ENCODE data around the gene TMEM17. TPM values are rescaled to one million over a fixed set of nuclear protein-coding genes. Genes with fewer than 3 reads are reported as not detected.

Gene TMEM17
- total RNA-seq, 1 donor from 2014 or later = 1.7 TPM

- Mint-ChIP-seq H3K4me3 (ENCODE audit: unreplicated experiment) (no peak overlapping the region), H3K27ac (ENCODE audit: unreplicated experiment) (no peak overlapping the region), H3K9me3 (ENCODE audit: unreplicated experiment) (no peaks in the 10 kb centered on the region), H3K36me3 (ENCODE audit: low read depth, unreplicated experiment) (no peaks in the 10 kb centered on the region), H3K4me1 (ENCODE audit: unreplicated experiment) (no peaks in the 10 kb centered on the region), H3K27me3 (ENCODE audit: unreplicated experiment) (peaks cover 2% of the 10 kb centered on the region)
- DNase-seq (ENCODE audit: low spot score) = no peak
- TF ChIP-seq CTCF (IDR thresholded peaks at IDR 0.05; ENCODE audit: unreplicated experiment) = no peak
Measured at GRCh38 chr2:62453955-62454354, 52.0 kb downstream of the TMEM17 start.

GRCh38 chr2:62452701-62453454 is 53.1 kb downstream of the TMEM17 start:
- no peak overlapping the region for H3K27ac Mint-ChIP-seq (ENCODE audit: unreplicated experiment)
- DNase-seq (ENCODE audit: low spot score) = no peak
- no peaks in the 10 kb centered on the region for H3K4me1 Mint-ChIP-seq (ENCODE audit: unreplicated experiment)
- TF ChIP-seq CTCF (IDR thresholded peaks at IDR 0.05; ENCODE audit: unreplicated experiment) = no peak
- no peaks in the 10 kb centered on the region for H3K36me3 Mint-ChIP-seq (ENCODE audit: low read depth, unreplicated experiment)
- H3K9me3 Mint-ChIP-seq (ENCODE audit: unreplicated experiment) = no peaks in the 10 kb centered on the region
- H3K27me3 Mint-ChIP-seq (ENCODE audit: unreplicated experiment) = peaks cover 4% of the 10 kb centered on the region
- H3K4me3 Mint-ChIP-seq (ENCODE audit: unreplicated experiment) = no peak overlapping the region

- Mint-ChIP-seq H3K4me3 (ENCODE audit: unreplicated experiment) (no peak overlapping the region), H3K9me3 (ENCODE audit: unreplicated experiment) (no peaks in the 10 kb centered on the region), H3K36me3 (ENCODE audit: low read depth, unreplicated experiment) (no peaks in the 10 kb centered on the region), H3K27me3 (ENCODE audit: unreplicated experiment) (peaks cover 4% of the 10 kb centered on the region), H3K27ac (ENCODE audit: unreplicated experiment) (no peak overlapping the region), H3K4me1 (ENCODE audit: unreplicated experiment) (no peaks in the 10 kb centered on the region)
- no peak for DNase-seq (ENCODE audit: low spot score)
- TF ChIP-seq CTCF (IDR thresholded peaks at IDR 0.05; ENCODE audit: unreplicated experiment) = no peak
Measured at GRCh38 chr2:62450716-62451191, 55.2 kb downstream of the TMEM17 start.

Other genes with a start within 250 kb of the TMEM17 start
- 54.4 TPM for gene EHBP1, start 199.5 kb upstream of the TMEM17 start, total RNA-seq (ENCODE audit: unreplicated experiment)

All from endothelial cell (in vitro differentiated cells).